Myocyte (in vitro differentiated cells): ENCODE data around the gene COL28A1. TPM values are rescaled to one million over a fixed set of nuclear protein-coding genes. Genes with fewer than 3 reads are reported as not detected.
"Not testable (repeated sequence)": the region's sequence is repeated elsewhere in the genome, so short reads cannot be mapped to it uniquely, and the experiment has no call there.

Source experiments
- DNase-seq: peaks from one replicate; pipeline ENCODE4 v3.0.0-alpha.2; 2012; ENCODE audit warnings: low read depth
- total RNA-seq: library from RNA; depleted of rRNA; stranded (reverse); fragments of >200 nt; gene quantifications from 2 replicates; pipeline ENCODE4 v1.2.3, GENCODE V29; 2014

The COL28A1 gene
- total RNA-seq, 1 donor from 2014 or later: 2.2 TPM

DNA sequence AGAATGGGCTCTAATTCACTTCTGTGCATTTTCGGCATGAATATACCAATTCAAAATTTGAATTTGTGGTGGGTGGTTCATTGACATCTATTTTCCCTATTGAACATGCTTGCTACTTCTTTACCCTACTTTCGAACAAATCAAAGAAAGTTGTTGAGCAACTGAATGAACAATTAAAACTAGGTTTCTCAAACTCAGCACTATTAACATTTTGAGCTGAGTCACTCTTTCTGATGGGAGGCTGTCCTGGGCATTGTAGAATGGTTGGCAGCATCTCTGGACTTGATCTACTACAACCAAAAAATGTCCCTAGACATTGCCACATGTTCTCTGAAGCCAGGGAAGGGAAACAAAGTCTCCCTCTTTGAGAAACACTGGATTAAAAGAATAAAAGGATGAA, 116.7 kb downstream of the COL28A1 start:
- DNase-seq: no peak

DNA sequence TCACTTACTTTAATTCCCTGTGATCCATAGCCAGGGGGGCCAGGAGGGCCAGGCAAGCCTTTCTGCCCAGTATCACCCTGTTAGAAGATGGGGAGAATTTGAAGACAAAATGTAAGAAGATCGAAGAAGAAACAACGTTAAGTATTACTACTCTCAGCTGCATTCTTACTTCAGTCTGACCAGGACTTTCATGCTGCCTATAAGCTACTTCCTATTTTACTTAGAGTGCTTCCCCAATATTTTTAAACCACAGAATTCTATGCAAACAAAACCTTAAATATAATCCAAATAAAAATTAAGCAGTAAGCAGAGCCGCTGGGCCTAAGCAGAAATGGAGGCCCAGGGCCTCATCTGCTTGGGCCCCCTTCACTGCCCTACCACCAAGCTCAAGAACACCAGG, 117.8 kb downstream of the COL28A1 start:
- DNase-seq: no peak

DNA sequence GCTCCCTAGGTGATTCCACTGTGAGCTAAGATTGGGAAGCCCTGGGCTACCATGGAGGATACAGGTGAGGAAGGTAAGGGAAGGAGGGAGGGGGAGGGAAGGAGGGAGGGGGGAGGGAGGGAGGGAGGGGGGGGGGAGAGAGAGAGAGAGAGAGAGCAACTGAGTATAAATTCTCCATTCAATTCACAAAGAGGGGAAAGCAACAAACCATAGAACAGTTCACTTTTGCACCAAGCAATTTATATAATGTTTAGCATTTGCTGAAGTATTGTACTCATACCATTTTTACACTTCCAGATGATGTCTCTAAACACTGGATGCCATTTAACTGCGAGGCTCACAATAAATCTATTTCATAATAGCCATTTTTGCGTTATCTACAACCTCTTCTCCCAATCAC, 118.3 kb downstream of the COL28A1 start:
- DNase-seq: no peak

DNA sequence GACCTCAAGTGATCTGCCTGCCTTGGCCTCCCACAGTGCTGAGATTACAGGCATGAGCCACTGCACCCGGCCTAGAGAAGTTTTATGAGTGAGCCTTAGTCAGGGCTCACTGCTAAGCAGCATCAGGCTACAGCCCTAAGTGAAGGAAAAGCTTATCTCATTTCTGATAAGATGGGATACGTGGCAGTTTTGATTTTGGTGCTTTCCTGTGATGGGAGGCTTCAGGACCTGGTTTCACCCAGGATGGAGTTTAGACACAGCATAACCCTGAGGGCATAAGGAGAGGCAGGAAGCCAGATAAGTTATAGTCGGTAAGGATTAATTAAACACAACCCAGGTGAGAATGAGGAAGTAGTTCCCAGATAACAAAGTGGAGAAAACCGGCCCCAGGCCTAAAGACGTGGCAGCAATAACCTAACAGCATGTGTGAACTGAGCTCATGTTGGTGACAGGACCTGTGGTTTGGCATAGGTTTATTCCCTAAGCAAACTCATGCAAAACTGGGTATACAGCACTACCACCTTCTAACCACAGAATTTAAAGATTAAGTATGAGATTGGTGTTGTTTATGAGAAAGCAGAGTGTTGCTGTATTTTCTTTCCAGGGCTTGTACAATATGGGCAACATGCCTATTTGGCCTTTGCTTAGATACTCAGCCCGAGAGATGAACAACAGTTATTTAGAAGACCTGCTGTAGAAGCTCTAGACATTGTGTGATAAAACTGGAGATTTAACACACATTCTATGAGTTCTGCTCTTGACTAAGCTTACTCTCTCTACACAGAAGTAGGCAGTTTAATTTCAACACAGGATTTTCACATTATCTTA, 119.4 kb downstream of the COL28A1 start:
- DNase-seq: no peak

DNA sequence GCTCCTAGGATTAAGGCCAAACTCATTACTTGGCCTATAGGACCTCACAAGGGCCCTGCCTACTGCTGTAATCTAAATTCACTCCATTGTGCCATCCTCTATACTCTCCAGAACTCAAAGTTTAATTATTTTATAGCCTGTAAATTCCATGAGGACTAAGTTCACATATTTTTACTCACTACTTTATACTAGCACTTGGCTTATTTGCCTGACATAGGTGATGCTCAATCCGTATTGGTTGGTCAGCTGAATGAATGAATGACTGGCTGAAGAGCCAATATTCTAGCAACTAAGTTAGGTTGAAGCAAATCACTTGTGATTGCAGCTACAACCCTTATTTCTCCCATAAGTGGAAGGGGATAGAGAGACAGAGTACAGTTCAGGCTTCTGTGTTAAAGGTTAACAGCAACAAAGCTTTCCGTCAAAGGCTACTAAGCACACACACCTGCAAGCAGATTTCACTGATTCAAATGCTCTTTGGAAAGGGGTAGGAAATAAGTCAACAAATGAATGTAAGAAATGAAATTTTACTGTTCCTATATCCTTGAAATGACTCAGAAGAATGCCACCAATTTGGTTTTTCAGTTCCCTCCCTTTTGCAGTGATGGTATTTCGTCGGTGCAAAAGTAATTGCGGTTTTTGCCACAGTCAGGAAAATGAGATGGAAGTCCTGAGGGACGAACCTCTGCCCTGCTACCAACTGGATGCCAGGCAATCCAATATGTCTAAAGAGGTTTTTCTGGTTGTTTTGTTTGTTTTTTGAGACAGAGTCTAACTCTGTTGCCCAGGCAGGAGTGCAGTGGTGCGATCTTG, 120.7 kb downstream of the COL28A1 start:
- no peak for DNase-seq

DNA sequence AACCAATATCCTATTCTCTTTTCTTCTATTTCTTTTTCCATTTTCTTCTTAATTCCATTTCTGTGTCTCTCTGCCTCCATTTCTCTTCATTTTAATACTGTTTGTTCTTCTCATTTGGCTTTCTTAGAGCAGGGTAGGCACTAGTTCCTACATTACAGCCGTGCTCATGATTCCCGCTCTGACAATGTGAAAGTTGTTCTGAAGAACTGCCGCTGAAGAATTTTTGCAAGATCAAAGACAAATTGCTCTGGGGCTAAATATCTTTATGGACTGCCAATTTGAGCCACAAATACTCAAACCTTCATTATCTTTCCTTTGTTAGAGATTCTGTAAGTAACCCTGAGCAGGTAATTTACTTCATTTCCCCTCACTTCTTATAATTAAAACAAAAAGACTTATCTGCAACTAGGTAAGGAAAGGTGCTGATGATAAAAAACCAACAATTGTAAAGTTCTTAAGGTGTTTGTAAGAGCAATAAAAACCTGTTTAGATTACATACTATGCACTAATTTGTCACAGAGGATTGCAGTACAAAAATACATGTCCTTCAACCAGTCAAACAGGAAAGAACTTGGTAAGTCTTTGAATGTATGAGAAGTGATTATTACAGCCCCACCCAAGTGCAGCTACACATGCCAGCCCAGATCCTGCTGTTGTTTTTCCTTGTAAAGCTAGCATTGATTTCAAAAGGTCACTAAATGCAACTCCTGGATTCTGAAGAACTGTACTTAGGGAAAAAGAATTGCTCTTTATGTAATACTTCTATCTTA, 127.5 kb downstream of the COL28A1 start:
- DNase-seq: no peak

DNA sequence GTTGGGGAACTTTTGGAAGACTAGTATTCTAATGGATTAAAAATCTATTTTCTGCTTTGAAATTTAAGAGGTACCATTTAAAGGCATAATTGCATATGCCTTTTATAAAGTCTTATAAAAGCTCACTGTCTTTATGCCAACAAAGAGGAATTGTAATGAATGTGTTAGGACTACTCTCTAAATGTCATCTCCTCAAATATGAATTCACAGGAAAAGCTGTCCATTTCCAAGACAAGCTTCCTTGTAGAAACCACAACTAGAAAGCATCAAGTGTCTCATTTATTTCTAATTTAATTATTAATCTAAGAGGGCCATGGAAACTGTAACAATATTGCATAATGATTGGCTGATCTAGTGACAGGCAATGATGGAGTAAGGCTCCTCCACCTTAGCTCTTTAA, 130.2 kb downstream of the COL28A1 start:
- no peak for DNase-seq

DNA sequence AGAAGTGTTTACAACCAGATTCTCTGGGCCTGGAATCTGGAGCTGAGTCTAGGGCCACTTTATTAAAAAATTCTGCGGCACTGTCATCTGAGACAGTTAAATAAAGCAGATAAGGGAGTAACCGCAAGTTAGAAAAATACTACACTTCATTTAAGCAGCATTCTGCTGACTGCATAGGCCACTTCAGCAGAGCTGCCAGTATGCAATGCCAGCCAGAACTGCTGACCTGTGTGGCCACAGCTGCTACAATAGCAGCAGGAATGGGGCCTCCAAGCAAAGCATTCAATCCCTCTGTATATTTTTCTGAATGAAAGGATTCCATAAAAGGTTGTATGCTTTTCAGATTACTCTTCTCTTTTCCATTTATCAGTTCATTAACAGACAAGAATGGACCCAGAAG, 136.0 kb downstream of the COL28A1 start:
- peak; percentile 46 for DNase-seq

DNA sequence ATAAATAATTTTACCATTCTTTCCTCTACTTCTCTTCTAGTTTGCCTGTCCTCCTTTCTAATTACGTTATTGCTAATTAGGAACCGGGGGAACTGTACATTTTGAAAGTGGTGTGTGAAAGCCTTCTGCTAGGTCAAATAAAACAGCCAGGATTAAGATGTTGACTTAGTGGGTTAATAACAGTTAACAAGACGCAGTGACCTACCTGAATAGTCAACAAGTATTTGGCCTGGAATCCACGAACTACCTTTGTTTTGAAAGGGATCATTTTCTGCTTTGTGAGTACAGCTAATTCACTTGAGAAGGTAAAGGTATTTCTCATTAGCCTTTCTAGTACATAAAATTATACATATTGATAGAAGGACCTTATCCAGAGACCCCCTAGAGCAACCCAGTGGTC, 139.9 kb downstream of the COL28A1 start:
- DNase-seq: no peak

DNA sequence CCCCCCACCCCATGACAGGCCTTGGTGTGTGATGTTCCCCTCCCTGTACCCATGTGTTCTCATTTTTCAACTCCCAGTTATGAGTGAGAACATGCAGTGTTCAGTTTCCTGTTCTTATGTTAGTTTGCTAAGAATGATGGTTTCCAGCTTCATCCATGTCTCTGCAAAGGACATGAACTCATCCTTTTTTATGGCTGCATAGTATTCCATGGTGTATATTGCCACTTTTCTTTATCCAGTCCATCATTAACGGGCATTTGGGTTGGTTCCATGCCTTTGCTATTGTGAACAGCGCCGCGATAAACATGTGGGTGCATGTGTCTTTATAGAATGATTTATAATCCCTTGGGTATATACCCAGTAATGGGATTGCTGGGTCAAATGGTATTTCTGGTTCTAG, 147.5 kb downstream of the COL28A1 start:
- not testable (repeated sequence) for DNase-seq

DNA sequence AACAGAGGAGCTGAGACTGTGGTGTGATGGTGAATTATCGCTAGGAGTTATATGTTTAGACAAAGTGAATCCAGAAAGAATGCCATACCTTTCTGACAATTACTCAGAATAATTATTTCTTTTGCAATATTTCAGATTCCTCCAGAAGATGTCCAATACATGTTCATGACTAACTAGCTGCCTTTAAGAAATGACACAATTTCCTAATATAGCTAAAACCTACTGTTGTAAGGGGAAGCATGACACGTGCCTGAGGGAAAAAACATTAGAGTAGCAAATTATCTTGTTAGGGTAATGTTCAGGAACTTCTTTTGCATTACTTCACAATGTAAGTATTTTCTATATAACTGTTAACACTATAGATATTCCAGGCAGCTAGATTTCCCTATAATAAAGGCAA, 150.3 kb downstream of the COL28A1 start:
- DNase-seq: no peak

DNA sequence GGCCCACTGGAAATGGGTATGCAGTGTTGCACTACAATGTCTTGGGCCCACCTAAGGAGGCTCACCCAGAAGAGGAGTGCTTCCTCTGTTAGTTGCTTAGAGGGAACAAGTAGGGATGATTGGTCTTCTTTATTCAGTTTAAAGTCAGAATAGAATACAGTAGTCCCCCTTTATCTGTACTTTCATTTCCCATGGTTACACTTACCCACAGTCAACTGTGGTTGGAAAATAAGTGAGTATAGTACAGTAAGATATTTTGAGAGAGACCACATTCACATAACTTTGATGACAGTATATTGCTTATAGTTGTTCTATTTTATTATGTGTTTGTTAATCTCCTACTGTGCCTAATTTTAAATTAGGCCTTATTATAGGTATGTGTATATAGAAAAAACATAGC, 151.4 kb downstream of the COL28A1 start:
- DNase-seq: no peak

DNA sequence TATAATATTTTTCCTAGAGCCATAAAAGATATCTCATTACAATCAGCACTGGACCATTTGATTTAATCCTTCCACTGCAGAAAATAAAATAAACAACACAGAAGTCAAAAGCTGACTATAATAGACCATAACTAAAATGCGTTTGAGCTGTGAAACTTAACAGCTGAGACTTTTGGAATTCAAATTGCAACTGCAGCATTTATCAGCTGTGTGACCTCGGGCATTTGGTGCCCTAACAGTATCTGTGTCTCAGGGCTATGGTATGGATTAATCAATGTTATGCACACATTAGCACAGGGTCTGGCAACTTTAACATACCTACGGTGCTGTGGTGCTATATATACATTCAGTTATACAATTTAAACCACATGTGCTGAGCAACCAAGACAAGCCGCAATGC, 160.1 kb downstream of the COL28A1 start:
- DNase-seq: no peak

DNA sequence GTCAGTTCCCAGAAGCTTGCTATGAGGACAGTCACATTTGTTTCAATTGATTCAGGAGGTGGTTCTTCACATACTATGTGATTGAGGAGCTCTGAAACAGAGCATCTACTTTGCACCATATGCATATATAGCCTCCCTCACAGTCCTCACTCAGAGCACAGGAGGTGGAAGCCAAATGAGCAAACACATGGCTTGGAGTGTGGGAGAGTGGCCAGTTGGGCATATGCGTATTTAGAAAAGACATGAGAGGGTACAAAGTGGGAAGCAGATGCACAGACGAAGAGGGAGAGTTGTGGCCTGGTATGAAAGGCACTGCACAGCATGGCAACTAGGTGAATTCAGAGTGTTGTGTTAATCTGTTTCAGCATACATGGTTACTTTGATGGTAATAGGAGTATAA, 165.6 kb downstream of the COL28A1 start:
- no peak for DNase-seq

DNA sequence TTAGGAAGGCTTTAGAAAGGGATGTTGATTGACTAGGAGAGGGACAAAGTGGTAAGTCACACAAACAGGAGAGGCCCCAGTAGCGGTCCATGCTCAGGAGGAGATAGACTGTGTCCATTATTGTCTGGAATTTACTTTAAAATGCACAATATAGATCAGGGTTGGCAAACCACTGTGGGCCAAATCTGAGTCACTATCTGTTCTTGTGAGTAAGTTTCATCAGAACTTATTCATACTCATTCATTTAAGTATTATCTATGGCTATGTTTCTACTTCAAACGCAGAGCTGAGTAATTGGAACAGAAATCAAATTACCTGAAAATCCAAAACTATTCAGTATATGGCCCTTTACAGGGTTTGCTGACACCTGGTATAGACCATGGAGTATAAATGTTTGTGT, 166.5 kb downstream of the COL28A1 start:
- no peak for DNase-seq

DNA sequence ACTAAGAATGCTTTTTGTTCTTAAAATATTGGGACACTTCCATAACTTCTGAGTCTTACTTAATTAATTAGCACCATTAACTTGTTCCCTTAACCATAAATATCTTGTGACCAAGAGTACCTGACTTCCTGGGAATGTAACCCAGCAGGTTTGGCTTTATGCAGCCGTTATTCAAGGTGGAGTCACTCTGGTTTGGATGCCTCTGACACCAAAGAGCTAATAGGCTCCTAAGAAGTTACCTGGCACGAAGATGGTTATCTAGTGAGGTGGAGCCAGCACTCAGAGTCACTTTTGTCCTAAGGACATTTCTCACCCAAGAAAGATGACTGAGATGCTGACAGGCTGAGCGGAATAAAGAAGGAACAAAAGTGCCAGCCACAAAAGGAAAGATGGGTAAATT, 181.0 kb downstream of the COL28A1 start:
- DNase-seq: no peak

DNA sequence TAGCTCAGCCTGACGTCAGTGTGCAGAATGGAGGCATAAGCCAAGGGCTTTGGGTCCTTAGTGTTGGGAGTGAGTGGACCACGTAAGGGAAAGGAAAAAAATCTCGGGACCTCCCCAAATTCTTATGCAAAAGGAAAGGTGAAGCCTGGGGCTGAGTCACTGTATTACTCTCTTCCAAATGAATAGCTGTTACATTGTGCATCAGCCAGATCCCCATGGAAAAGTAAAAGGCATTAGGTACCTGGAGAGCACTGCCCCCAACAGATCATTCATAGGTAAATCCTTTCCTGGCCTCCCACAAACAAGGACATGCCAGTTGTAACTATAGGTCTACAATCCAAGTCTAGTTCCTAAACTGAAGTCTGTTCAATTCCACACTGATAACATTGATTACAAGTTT, 182.8 kb downstream of the COL28A1 start:
- DNase-seq: no peak

DNA sequence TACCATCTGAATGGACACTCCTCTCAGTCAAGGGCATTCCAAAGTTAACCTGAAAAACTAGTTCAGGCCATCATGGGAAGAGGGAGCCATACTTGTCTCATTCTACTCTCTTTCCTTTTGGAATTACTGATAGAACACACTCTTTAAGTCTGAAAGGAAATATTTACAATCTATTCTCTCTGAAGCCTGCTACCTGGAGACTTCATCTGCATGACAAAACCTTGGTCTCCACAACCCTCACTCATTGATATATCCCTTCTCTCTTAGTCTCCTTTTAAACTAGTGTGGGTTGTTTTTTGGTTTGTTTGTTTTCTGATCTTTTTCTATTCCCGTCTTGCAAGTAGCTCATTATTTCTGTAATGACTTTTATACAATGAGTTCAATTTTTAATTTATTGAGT, 183.8 kb downstream of the COL28A1 start:
- no peak for DNase-seq

DNA sequence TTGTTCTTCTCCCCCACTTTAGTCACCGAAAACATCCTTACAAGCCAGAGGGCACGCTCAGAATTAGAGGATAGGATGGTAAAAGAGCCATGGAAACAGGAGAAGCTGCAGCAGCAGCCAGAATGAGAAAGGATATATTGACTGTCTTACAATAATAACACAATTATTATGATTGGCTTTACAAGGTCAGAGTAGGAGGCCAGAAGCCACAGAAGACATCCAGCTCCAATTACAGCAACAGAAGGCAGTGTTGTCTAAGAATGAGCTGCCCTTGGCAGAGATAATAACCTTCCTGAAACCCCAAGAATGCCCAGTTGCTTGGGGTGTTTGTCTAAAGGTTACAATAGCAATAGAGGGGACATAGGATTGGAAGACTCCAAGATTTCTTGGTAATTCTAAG, 184.5 kb downstream of the COL28A1 start:
- DNase-seq: peak; percentile 74

DNA sequence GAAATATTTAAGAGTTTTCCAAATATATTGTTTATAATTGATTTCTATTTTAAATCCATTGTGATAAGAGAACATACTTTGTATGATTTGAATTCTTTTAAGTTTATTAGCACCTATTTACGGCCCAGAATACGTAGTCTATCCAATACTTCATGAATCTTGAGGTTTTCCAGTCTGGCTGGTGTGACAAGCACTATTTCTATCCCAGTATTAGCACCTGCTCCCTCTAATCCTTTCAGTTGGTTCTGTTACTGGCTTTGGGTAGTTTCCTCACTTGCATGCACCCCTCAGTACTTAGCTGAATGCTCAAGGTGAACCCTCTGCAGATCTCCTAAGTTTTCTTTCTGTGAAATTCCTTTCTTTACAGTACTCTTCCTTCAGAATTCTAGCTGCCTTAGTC, 186.5 kb downstream of the COL28A1 start:
- peak; percentile 73 for DNase-seq

DNA sequence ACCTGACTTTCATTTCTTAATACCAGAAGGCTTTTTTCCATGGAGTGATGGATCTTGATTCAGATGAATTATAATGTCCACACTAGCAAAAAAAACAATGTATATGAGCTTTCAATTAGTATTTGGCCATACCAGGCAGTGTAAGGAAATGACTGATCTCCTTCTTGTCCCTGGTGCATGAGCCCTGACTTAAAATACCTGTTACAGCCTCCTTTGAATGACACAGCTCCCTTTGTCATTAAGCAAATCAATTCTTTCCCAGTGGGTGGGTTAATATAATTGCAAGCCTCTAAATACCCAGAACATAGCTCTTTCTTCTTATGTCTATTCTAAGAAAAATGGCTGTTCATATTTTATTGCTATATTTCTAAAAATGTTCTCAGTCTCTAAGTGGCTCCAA, 188.6 kb downstream of the COL28A1 start:
- DNase-seq: no peak

DNA sequence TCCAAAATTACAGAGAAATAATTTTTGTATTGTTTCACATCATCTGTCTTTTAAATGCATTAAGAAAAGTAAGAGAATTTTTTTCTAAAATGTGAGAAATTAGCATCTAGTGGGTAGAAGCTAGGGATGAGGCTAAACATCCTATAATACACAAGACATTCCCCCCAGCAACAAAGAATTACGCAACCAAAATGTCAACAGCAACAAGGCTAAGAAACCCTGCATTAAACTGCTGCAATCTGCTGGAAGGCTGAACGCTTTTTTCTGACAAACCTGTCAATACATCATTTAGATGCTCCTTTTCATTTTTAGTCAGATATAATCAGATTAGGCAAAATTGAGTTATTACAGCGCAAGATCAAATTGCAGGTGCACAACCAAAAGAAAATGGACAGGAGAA, 191.1 kb downstream of the COL28A1 start:
- no peak for DNase-seq
